HG03103 (cell line): Measurements from ENCODE around the gene SMIM28.

Experiments
- ATAC-seq: cut with Tn5 transposase; IDR thresholded peaks from one replicate; pipeline ENCODE4 v1.9.1; 2021; ENCODE audit warnings: low read depth; ENCODE audit not compliant: unreplicated experiment

The SMIM28 gene

GRCh38 chr6:138372711-138373463, 4.8 kb upstream of the SMIM28 start:
- no peak for ATAC-seq

GRCh38 chr6:138374230-138374629, 3.5 kb upstream of the SMIM28 start:
- ATAC-seq, result no peak

GRCh38 chr6:138374815-138375214, 2.9 kb upstream of the SMIM28 start:
- no peak for ATAC-seq

- ATAC-seq, result no peak
Measured at GRCh38 chr6:138377042-138377441, 663 bp upstream of the SMIM28 start.

GRCh38 chr6:138378463-138378862, 758 bp downstream of the SMIM28 start:
- ATAC-seq, result no peak

GRCh38 chr6:138382498-138383265, 5.0 kb downstream of the SMIM28 start:
- ATAC-seq, result no peak

GRCh38 chr6:138383776-138384175, 6.1 kb downstream of the SMIM28 start:
- ATAC-seq, result no peak

- ATAC-seq, result no peak
Measured at GRCh38 chr6:138386897-138387296, 9.2 kb downstream of the SMIM28 start.

- ATAC-seq, result no peak
Measured at GRCh38 chr6:138387577-138388368, 10.1 kb downstream of the SMIM28 start.

- ATAC-seq, result no peak
Measured at GRCh38 chr6:138389551-138389950, 11.8 kb downstream of the SMIM28 start.

- peak; percentile 66 for ATAC-seq
Measured at GRCh38 chr6:138393871-138394783, 16.4 kb downstream of the SMIM28 start.

GRCh38 chr6:138396709-138397108, 19.0 kb downstream of the SMIM28 start:
- ATAC-seq, result no peak

GRCh38 chr6:138397128-138398122, 19.7 kb downstream of the SMIM28 start:
- ATAC-seq, result no peak

GRCh38 chr6:138400326-138400725, 22.6 kb downstream of the SMIM28 start:
- no peak for ATAC-seq

GRCh38 chr6:138401960-138402837, 24.5 kb downstream of the SMIM28 start:
- ATAC-seq, result no peak

GRCh38 chr6:138402838-138403187, 25.1 kb downstream of the SMIM28 start:
- ATAC-seq, result no peak

- no peak for ATAC-seq
Measured at GRCh38 chr6:138403324-138403800, 25.7 kb downstream of the SMIM28 start.
